HepG2 (cell line): ENCODE measurements around the gene ARL5C. TPM values are rescaled to one million over a fixed set of nuclear protein-coding genes. Genes with fewer than 3 reads are reported as not detected.

Source experiments
- ATF4 ChIP-seq, 2 experiments: fragments of 450-650 bp in 1 of 2; sonication (generic) in 1 of 2; formaldehyde crosslinking; IDR thresholded peaks; 2 replicates each; pipeline versions ENCODE4 v1.5.0 to v1.8.0; 2020 to 2022; ENCODE audit warnings: mild to moderate bottlenecking in 1 of 2, missing genetic modification reagents in 1 of 2
- BHLHE40 ChIP-seq: IDR thresholded peaks from 2 replicates; pipeline ENCODE4 v1.6.1; 2011; ENCODE audit warnings: low read length, improper control_type of control experiment
- ELF3 ChIP-seq: IDR thresholded peaks from 2 replicates; pipeline ENCODE4 v1.6.1; 2016; ENCODE audit warnings: missing genetic modification reagents, missing compliant biosample characterization
- ERF ChIP-seq: IDR thresholded peaks from 2 replicates; pipeline ENCODE4 v1.6.1; 2018; ENCODE audit warnings: missing biosample characterization, missing genetic modification reagents
- FOSL1 ChIP-seq: sonication (generic); formaldehyde crosslinking; IDR thresholded peaks from 2 replicates; pipeline ENCODE4 v1.9.0; 2021; ENCODE audit warnings: missing genetic modification reagents, borderline replicate concordance
- HDAC1 ChIP-seq: sonication (generic); formaldehyde crosslinking; IDR thresholded peaks from 2 replicates; pipeline ENCODE4 v1.5.1; 2020; ENCODE audit warnings: mild to moderate bottlenecking, missing genetic modification reagents
- KLF15 ChIP-seq: sonication (generic); formaldehyde crosslinking; IDR thresholded peaks from 2 replicates; pipeline ENCODE4 v1.8.1; 2023; ENCODE audit warnings: borderline replicate concordance, mild to moderate bottlenecking, inconsistent platforms, missing genetic modification reagents, mixed read lengths
- MXD3 ChIP-seq: IDR thresholded peaks from 2 replicates; pipeline ENCODE4 v1.6.1; 2016; ENCODE audit warnings: mild to moderate bottlenecking, missing biosample characterization, missing genetic modification reagents
- NCOA1 ChIP-seq: sonication (generic); formaldehyde crosslinking; IDR thresholded peaks from 2 replicates; pipeline ENCODE4 v1.9.0; 2021; ENCODE audit warnings: missing genetic modification reagents
- RCOR2 ChIP-seq: IDR thresholded peaks from 2 replicates; pipeline ENCODE4 v1.6.1; 2016; ENCODE audit warnings: missing biosample characterization, missing genetic modification reagents
- SAFB2 ChIP-seq: sonication (generic); formaldehyde crosslinking; IDR thresholded peaks from 2 replicates; pipeline ENCODE4 v1.5.1; 2020; ENCODE audit warnings: missing genetic modification reagents, low read depth, mild to moderate bottlenecking, borderline replicate concordance
- SIX1 ChIP-seq: sonication (generic); formaldehyde crosslinking; IDR thresholded peaks from 2 replicates; pipeline ENCODE4 v1.4.0; 2020; ENCODE audit warnings: missing genetic modification reagents, borderline replicate concordance
- SRY ChIP-seq: sonication (generic); formaldehyde crosslinking; IDR thresholded peaks from 2 replicates; pipeline ENCODE4 v1.8.0; 2022; ENCODE audit warnings: mild to moderate bottlenecking, missing genetic modification reagents
- ZMYM2 ChIP-seq: sonication (generic); formaldehyde crosslinking; IDR thresholded peaks from 2 replicates; pipeline ENCODE4 v1.8.0; 2022; ENCODE audit warnings: mild to moderate bottlenecking, missing genetic modification reagents
- ZNF10 ChIP-seq: sonication (generic); formaldehyde crosslinking; IDR thresholded peaks from 2 replicates; pipeline ENCODE4 v1.4.0; 2020; ENCODE audit warnings: mild to moderate bottlenecking, low read depth, missing genetic modification reagents, borderline replicate concordance
- ZNF230 ChIP-seq: sonication (generic); formaldehyde crosslinking; IDR thresholded peaks from 2 replicates; pipeline ENCODE4 v1.4.0; 2020; ENCODE audit warnings: mild to moderate bottlenecking, missing genetic modification reagents
- ZNF282 ChIP-seq: fragments of 450-650 bp; IDR thresholded peaks from 2 replicates; pipeline ENCODE4 v1.6.1; 2018; ENCODE audit not compliant: partially characterized antibody
- ZNF441 ChIP-seq: sonication (generic); formaldehyde crosslinking; IDR thresholded peaks from 2 replicates; pipeline ENCODE4 v1.7.0; 2021; ENCODE audit warnings: missing genetic modification reagents, borderline replicate concordance
- ZNF569 ChIP-seq: sonication (generic); formaldehyde crosslinking; IDR thresholded peaks from 2 replicates; pipeline ENCODE4 v1.5.0; 2020; ENCODE audit warnings: mild to moderate bottlenecking, missing genetic modification reagents, moderate library complexity, borderline replicate concordance
- ZNF572 ChIP-seq: sonication (generic); formaldehyde crosslinking; IDR thresholded peaks from 2 replicates; pipeline ENCODE4 v1.5.1; 2020; ENCODE audit warnings: mild to moderate bottlenecking, missing genetic modification reagents
- ZNF746 ChIP-seq: sonication (generic); formaldehyde crosslinking; IDR thresholded peaks from 2 replicates; pipeline ENCODE4 v1.8.0; 2022; ENCODE audit warnings: mild to moderate bottlenecking, missing genetic modification reagents
- ZNF766 ChIP-seq: sonication (generic); formaldehyde crosslinking; IDR thresholded peaks from 2 replicates; pipeline ENCODE4 v1.5.0; 2020; ENCODE audit warnings: missing genetic modification reagents, borderline replicate concordance
- ZZZ3 ChIP-seq: sonication (generic); formaldehyde crosslinking; IDR thresholded peaks from 2 replicates; pipeline ENCODE4 v1.4.0; 2020; ENCODE audit warnings: missing genetic modification reagents, mild to moderate bottlenecking, borderline replicate concordance
- polyA plus RNA-seq, 8 experiments: library from polyadenylated mRNA; depleted of rRNA in 3 of 8; stranded (reverse) in 7 of 8; unstranded in 1 of 8; fragments of >200 nt; fragmentation: Illumina TruSeq in 4 of 8; extraction: Trizol in 4 of 8; gene quantifications; 2 replicates each; pipeline versions ENCODE4 v1.2.1 to v1.2.3, GENCODE V29; 2011 to 2016; ENCODE audit warnings: low read depth in 4 of 8, missing spikeins in 1 of 8, mixed read lengths in 1 of 8; ENCODE audit not compliant: insufficient read depth in 1 of 8
- total RNA-seq, 5 experiments: library from RNA; depleted of rRNA; stranded (reverse); fragments of >200 nt; fragmentation: Illumina TruSeq; extraction: Trizol; gene quantifications; 2 replicates each; pipeline ENCODE4 v1.2.3, GENCODE V29; 2016; ENCODE audit warnings: low read depth in 1 of 5
- TF ChIP-seq, protein P1 (sequence below): sonication (generic); formaldehyde crosslinking; IDR thresholded peaks from 2 replicates; pipeline ENCODE4 v1.4.0; 2020; ENCODE audit warnings: missing genetic modification reagents
- TF ChIP-seq, protein P2 (sequence below): sonication (generic); formaldehyde crosslinking; IDR thresholded peaks from 2 replicates; pipeline ENCODE4; 2020; ENCODE audit warnings: missing genetic modification reagents, mild to moderate bottlenecking, borderline replicate concordance

ARL5C gene
- total and polyA plus RNA-seq, 2 of the 13 experiments (the other 11 are each of a cell fraction or from before 2014, with no cell fraction given) = not detected

DNA sequence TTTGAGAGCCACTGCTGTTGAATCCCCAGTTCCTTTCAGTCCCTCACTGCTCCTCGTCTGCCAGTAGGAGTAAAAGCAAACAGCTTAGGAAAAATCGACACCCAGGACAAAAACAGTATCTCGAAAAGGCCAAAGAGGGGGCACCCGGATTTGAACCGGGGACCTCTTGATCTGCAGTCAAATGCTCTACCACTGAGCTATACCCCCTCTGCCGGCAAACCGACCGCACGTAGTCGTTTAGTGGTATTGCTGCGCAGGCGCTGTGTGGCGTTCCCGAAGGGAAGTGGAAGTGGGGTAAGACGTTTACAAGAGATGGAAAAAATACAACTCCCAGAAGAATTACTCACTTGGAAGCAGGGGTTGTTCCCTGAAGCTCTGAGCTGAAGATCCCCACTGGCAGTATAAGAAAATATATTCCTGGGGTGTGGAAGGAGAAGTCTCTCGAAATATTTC lies 12.3 kb downstream of the ARL5C start (continued):
- TF ChIP-seq SIX1 (CRISPR knock-in tag) (peak; percentile 60; the same call in 1 of the 2 replicates), ZNF746 (CRISPR knock-in tag) (no peak), BHLHE40 (peak; percentile 32; the same call in 1 of the 2 replicates), HDAC1 (CRISPR knock-in tag) (no peak), ZNF572 (no peak), ZZZ3 (no peak), ZMYM2 (no peak), SAFB2 (CRISPR knock-in tag) (no peak), ZNF569 (CRISPR knock-in tag) (no peak), RCOR2 (CRISPR knock-in tag) (no peak), MXD3 (CRISPR knock-in tag) (no peak), ZNF10 (CRISPR knock-in tag) (no peak), ZNF766 (CRISPR knock-in tag) (peak; percentile 44; the same call in 1 of the 2 replicates), ZNF230 (CRISPR knock-in tag) (no peak), ERF (CRISPR knock-in tag) (peak; percentile 55; the same call in 1 of the 2 replicates), NCOA1 (CRISPR knock-in tag) (no peak), SRY (CRISPR knock-in tag) (no peak), ZNF441 (CRISPR knock-in tag) (peak; percentile 42; the same call in 1 of the 2 replicates), KLF15 (CRISPR knock-in tag) (no peak; the same call in 1 of the 2 replicates), ZNF282 (no peak), FOSL1 (CRISPR knock-in tag) (no peak), ELF3 (CRISPR knock-in tag) (peak; percentile 38), ATF4 (CRISPR knock-in tag; IDR thresholded peaks at IDR 0.05) (no peak)
- TF ChIP-seq, protein P1, sequence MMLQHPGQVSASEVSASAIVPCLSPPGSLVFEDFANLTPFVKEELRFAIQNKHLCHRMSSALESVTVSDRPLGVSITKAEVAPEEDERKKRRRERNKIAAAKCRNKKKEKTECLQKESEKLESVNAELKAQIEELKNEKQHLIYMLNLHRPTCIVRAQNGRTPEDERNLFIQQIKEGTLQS (CRISPR knock-in tag) = no peak
- TF ChIP-seq, protein P2, sequence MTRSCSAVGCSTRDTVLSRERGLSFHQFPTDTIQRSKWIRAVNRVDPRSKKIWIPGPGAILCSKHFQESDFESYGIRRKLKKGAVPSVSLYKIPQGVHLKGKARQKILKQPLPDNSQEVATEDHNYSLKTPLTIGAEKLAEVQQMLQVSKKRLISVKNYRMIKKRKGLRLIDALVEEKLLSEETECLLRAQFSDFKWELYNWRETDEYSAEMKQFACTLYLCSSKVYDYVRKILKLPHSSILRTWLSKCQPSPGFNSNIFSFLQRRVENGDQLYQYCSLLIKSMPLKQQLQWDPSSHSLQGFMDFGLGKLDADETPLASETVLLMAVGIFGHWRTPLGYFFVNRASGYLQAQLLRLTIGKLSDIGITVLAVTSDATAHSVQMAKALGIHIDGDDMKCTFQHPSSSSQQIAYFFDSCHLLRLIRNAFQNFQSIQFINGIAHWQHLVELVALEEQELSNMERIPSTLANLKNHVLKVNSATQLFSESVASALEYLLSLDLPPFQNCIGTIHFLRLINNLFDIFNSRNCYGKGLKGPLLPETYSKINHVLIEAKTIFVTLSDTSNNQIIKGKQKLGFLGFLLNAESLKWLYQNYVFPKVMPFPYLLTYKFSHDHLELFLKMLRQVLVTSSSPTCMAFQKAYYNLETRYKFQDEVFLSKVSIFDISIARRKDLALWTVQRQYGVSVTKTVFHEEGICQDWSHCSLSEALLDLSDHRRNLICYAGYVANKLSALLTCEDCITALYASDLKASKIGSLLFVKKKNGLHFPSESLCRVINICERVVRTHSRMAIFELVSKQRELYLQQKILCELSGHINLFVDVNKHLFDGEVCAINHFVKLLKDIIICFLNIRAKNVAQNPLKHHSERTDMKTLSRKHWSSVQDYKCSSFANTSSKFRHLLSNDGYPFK = no peak; the same call in 1 of the 2 replicates
